HuH-7 (cell line): Measurements from ENCODE around the gene TFF3.

Source experiments
- DNase-seq: peaks from one replicate; pipeline ENCODE4 v3.0.0; 2011; ENCODE audit warnings: low spot score

The TFF3 gene

DNA sequence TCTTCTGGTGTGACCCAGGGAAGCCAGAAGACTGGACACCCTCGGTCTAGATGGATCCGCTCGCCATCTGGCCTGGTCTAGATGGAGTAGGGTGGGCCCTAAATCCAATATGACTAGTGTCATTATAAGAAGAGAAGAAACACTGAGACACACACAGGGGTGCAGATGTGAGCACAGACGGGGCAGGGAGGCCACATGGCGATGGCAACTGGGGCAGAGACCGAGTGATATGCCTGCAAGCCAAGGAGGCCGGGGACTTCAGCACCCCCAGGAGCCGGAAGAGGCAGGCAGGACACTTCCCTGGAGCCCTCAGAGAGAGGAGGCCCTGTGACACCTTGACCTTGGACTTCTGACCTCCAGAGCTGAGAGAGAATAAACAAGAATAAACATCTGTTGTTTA, 5.6 kb upstream of the TFF3 start:
- no peak for DNase-seq

DNA sequence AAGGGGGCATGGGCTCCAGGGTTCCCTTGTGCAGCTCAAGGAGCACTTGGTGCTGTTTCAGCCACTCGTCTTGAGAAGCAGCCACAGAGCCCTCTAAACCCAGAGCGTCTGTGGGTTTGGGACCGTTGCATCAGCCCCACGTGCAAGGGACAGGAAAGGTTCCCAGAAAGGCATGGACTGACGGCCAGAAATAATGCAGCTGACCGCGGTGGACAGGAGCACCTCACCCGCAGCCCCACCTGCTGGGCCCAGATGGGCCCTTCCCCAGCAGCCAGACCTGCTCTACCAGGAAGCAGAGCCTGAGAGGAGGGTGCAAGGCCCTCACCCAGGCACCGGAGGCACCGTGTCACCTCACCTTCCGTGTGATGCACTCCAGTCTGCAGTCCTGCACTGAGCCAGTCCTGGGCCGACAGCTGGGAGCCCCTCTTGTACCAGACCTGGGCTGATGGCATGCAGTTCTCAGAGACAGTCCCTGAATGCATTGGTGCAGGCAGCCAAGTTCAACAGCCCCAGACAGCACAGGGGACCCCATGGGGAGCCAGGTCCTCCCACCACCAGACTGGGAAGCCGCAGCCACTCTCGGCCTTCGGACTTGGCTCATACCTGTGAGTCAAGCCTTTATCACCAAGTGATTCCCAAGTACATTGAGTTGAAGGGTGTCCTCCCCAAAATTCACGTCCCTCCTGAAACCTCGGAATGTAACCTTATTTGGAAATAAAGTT, 4.8 kb upstream of the TFF3 start:
- no peak for DNase-seq

DNA sequence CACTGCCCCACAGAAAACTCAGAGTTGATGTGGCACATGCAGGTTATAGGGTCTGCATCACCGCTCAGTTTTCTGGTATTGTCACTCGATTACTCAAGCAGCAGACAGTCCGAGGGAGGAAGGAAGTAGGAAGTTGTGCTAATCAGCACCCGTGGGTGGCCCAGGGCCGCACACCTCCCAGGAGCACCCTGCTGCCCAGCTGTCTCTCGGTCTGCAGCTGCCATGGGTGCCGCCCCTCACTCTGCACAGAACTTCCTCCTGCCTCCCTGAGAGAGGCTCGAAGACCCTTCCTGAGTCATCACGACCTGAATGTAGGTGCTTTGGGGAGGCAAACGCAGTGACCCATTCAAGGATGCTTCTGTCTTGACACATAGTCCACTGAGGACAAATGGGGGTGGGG, 4.2 kb upstream of the TFF3 start:
- DNase-seq = no peak

DNA sequence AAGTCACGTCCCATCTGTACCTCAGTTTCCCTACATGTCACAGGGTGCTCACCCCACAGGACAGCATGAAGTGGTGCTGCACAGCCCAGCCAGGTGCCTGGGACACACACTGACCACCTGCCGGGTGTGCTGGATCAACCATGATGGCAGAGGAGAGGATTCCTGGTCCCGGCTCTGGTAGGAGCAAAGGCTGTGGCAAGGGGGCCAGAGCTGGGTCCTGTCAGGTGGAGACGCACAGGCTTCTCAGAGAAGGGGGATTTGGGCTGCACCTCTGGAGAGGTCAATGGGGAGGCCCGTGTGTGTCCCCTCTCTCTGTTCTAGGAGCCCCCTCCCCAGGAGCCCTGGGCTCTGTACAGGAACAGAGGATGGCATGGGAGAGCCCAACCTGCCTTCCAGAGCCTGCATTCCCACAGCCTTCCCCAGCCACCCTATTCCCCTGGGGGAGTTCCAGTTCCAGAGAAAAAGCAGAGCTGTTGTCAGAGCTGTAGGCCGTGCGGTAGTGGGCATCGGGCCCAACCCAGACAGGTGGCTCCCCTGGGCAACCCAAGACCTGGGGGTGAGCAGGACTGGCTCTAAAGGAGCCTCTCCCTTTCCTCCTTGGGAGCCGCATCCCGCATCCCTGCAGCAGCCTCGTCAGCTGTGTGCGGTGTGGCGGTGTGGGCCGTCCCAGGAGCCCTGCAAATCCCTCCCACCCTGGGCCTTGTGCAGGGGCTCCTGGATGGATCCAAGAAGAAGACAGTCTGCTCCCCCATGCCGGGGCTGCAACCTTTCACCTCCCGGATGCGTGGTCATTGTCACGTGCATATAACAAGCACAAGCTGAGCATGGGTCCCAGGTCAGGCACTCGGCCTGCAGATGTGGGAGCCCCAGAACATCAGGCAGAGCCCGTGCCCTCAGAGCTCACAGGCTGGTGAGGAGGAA, 2.9 kb upstream of the TFF3 start:
- DNase-seq = no peak

DNA sequence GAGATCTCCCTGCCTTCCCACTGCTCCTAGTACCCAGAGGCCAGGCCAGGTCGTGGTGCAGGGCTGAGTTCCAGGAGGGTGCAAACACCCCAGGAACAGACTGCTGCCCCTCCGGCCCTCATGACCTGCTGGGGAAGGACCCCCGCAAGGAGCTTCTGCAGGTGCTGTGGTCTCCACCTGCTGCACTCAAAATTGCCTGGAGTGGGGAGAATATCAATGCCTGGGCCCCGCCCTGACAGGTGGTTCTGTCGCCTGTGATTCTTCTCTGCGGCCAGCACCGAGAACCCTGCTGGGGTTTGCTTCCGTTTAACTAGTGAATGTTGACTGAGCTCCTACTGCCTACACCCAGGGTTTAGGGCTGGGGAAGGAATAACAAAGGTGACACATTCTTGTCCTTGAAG, 2.1 kb upstream of the TFF3 start:
- no peak for DNase-seq

DNA sequence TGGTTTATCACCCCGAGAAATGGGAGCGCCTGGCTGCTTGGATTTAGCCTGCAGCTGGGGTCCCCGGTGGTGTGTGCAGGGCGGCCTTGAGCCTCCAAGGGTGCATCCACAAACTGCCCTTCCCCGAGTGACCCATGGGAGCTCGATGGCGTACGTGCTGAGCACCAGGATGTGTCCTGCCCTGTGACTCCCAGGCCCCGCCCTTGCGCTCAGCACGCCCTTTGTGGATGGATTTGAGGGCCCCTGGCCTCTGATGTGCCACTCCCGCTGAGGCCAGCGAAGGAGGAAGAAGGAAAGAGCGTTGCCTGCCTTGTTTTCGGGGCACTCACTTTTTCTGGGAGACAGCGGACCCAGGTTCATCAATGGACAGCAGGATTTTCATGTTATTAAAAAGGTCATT, 1.7 kb upstream of the TFF3 start:
- no peak for DNase-seq

DNA sequence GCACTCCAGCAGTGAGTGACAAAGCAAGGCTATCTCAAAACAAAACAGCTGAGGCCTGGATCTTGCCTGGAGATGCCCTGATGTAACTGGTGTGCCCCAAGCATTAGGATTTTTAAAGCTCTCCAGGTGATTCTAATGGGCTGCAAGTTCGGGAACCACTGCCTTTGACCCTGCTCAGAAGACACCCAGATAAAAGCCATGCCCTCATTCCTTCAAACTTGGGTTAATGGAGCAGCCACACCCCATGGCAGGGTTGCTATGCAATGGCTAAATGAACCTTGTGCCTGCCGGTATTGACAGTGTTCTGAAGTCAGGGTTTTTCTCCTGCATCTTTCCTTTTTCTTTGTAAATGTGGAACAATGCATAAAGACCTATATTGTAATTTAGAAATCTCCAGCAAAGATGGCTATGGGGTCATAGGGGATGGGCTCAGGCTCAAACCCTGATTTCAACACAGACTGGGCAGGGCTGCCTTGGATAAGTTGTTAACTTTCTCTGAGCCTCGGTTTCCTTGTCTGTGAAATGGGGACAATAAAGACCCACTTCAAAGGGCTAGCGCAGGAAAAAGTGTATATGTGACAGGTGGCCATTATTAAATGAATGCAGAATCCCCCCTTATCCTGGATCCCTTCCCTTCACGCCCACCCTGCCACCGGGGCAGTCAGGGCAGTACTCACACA, 453 bp downstream of the TFF3 start:
- DNase-seq = no peak

DNA sequence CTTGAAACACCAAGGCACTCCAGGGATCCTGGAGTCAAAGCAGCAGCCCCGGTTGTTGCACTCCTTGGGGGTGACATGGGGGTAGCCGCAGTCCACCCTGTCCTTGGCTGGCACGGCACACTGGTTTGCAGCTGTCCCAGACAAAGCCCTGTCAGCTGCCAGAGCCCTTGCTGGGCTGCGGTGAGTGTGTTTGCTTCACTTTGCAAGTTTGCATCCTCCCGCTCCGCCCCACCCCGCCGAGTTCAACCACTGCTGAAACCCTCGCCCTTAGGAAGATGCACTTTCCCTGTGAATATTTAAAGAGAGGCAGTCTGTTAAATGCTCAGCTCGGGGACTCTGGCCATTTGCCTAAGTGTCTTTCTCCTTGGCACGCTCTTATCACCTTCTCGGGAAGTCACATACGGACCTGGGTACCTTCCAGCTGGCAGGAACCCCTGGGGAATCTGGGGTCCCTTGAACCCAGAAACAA, 1.7 kb downstream of the TFF3 start:
- no peak for DNase-seq

DNA sequence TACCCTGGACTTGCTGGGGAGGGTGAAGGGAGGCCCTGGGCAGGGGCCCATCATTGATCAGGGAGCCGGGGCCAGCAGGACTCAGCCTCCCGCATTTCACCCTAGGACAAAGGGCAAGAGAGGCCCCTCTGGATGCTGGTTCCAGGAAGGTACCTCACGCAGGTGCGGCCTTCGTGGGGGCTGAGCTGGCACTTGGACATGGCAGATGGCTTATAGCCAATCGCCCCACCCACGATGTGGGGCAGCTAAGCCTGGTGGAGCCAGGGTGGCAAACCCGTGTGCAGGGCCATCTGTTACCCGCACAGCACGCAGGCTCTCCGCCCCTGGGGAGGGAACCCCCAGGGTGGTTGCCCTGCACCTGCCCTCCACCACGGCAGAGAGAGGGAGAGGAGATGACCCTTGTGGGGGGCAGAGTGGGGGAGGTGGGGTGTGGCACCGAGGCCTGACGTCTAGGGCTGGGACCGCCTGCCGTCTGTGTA, 2.5 kb downstream of the TFF3 start:
- DNase-seq = no peak

DNA sequence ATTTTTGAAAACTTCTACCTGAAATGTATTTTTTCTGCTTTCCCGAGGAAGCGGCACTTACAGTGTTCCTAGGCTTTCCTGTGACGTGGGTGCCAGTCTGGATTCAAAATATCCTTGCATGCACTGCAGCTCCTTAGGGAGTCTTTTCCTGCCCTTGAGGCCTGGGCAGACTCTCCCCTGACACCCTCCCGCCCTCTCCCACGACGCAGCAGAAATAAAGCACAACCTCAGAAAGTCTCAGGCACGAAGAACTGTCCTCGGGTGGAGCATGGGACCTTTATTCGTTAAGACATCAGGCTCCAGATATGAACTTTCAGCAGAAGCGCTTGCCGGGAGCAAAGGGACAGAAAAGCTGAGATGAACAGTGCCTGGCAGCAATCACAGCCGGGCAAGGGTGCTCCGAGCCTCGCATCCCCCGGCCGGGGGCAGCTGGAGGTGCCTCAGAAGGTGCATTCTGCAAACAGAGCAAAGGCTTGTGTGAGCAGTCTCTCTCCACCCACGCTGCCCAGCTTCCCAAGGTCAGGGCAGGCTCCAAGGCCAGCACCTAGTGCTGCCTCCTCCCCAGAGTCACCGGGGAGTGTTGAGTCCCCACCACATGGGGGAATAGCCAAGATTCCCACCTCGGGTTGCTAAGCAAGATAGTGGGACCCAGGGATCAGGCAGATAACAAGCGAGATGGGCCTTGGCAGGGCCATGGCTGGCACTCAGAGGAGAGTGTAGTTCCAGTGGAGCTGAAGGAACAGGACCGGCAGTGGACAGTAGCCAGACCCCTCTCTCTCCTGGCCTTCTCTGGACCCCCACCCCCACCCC, 3.2 kb downstream of the TFF3 start:
- no peak for DNase-seq

DNA sequence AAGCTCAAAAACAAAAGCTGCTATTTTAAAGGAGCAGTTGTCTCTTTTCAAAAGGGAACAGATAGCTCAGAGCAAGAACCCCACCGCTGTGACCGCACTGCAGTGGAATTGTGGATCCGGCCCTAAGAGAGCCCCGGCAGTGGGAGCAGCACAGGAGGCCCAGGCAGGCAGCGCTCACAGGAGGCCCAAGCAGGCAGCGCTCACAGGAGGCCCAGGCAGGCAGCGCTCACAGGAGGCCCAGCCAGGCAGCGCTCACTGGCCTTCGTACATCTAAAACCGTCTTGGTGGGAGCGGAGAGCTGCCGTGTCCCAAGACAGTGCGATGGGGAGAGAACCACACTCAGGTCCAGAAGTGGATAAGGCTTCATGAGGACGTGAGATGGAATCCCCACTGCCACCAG, 4.0 kb downstream of the TFF3 start:
- no peak for DNase-seq

DNA sequence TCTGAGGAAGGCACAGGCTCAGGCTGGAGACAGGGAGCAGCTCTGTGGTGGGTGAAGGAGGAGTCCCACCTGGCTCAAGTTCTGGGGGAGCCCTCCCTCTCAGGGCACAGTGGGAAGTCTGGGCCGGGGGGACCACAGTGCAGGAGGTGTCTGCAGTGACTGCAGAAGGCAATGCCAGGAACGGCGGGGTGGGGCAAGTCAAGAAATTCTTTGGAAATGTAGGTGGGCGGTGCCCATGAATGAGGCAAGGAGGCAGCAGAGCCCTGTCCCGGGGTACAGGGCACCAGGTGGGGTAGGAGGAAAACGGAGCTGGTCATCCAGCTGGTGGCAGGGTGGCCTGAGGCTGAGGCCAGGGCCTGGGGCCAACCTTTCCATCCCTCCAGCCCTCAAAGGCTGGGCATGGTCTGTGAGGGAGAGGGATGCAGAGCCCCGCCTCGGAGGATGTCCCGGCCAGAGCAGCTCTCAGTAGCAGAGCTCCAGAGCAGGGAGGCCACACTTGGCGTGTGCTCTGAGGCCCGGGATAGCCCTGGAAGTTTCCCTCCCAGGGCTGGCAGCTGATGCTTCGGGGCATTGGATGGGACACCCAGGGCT, 4.7 kb downstream of the TFF3 start:
- DNase-seq = no peak

DNA sequence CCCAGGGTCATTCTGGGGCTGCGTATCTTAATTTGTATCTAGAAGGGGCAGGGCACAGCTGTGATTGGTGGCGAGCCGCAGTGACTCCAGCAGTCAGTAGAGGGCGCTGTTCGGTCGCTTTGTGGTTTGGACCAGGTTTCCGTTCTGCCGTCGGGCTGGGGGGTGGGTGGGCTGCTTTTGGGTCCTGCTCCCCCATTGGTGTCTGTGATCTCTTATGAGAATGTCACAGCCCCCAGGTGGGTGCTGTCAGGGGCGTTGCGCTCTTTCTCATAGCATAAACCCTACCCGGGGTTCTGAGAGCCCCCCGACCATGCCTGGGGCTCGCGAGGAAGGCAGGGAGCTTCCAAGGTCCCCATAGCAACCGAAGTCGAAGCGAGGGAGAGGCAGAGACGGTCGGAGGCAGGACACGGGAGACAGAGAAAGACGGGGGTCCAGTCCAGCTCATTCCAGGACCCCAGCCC, 5.4 kb downstream of the TFF3 start:
- peak; percentile 85 for DNase-seq

DNA sequence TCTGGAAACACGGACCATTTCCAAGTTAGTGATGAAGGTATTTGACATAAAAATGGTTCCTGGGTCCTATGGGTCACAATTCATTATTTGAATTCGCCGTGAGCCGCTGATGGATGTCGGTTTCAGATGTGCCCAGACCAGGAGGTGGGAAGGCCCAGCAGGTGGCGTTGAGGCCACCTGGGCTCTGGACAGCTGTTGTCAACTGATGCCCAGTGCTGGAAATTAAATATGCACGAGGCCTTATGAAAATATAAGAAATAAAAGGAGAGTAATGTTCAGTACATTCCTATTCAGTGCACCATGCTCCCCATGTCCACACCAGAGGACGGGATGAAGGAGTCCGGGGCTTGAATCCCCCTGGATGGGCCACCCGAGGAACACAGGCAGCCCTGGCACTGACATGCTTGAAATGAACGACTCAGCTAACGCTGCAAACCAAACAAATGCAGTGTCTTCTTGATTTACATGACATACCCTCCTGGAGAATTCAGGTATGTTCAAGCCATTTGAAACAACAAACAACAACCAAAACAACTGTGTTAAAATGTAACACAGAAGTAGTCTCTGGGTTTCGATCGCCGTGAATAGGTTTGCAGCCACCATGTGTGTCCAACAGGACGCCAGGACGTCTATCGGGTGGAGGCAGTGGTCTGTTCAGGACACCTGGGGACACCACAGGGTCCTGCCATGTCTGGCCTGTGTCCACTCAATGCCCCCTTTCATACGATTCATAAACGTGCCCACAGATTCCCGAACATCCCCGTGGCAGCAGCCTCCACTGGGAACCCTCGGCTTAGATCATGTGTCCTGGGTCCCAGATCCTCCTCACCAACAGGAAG, 6.1 kb downstream of the TFF3 start:
- no peak for DNase-seq

DNA sequence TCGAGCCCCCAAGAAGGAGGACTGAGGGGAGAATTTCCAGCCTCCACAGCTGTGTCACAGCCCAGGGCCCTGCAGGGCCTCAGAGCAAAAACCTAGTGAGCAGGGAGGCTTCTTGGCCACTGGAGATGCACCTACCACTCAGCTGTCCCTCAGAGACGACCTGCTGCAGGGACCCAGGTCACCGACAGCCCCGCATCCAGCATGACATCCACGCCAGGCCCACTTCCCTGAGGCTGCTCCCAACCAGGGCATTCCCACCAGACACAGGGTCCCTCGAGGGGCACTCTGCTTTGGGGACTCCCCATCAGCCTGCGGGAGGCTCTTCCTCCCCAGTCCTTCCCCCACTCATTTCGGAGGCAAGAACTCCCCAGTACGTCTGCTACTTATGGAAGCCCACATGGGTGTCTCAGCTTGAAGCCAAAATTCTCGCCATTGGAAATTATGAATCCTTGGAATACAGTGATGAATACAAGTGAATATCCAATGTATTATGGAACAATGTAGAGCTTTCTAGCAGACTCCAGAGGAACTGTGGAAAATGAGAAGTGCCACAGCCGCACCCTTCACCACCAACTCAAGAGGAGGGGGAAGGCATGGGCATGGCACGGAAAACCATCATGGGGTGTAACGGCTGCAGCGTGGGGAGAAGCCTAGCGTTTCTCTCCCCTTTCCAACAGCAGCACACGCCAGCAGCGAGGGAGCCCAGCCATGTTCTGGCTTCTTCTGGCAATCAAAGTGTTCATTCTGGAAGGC, 6.9 kb downstream of the TFF3 start:
- no peak for DNase-seq

DNA sequence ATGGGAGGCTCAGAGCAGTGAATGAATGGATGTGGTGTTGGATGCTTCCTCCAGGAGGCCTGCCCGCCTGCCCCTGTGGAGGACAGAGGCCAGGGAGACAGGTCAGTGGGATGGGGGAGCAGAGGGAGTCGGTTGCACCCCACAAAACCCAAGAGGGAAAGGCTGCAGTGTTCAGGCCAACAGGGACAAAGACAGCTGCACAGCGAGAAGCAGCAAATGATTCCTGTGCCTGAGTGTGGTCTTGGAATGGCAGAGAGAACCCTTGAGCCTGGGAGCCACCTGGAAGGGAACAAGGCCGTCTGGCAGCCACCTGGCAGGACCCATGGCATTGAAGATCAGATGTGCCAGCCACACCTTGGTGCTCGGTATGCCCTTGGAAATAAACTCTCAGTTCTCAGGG, 8.1 kb downstream of the TFF3 start:
- DNase-seq = no peak

DNA sequence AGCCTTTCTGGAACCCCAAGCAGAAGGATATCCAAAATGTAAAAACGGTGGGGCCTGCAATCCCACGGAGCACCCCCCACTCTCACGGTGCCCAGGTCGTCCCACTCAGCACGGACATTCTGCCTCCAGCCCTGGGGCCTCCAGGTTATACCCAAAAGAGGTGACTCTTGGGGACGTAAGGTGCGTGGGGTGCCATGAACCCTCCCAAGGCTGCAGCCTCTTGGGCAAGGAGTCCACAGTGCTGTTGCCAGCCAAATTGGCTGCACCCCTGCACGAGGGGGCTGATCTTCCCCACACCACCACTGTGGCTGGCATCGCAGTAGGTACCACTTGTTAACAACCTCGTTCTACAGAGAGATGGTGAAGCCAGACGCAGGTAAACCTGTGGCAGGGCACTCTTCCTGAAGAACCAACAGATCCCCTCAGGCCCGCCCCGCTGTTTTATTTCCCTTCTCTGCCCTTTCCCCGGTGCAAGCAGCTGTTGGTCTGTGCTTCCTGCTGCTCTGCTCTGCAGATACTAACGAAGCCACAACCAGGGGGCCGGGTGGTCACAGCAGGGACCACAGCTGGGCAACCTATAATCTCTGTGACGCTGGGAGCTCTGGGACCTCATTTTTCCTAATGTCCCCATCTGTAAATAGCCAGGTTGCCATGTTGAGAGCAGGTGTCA, 8.7 kb downstream of the TFF3 start:
- DNase-seq = no peak

DNA sequence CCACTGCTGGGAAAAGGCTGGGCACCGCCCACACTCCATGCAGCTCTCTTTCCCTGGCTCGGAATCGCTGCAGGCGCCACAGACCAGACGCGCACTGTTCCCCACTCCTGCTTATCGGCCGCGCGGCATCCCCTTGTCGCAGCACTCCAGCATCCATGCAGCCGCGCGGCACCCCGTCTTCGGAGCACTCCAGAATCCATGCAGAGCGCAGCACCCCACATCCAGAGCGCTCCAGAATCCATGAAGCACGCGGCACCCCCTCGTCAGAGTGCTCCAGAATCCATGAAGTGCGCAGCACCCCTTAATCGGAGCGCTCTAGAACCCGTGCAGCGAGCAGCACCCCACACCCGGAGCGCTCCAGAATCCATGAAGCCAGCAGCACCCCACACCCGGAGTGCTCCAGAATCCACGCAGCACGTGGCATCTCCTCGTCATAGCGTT, 9.5 kb downstream of the TFF3 start:
- DNase-seq = no peak
